Putamen (tissue), 1 donor: Measurements from ENCODE around the gene SH2D7.

Source experiments
- DNase-seq: peaks from one replicate; pipeline ENCODE4 v3.0.0-alpha.2; 2016; ENCODE audit warnings: low spot score

Gene SH2D7

DNA sequence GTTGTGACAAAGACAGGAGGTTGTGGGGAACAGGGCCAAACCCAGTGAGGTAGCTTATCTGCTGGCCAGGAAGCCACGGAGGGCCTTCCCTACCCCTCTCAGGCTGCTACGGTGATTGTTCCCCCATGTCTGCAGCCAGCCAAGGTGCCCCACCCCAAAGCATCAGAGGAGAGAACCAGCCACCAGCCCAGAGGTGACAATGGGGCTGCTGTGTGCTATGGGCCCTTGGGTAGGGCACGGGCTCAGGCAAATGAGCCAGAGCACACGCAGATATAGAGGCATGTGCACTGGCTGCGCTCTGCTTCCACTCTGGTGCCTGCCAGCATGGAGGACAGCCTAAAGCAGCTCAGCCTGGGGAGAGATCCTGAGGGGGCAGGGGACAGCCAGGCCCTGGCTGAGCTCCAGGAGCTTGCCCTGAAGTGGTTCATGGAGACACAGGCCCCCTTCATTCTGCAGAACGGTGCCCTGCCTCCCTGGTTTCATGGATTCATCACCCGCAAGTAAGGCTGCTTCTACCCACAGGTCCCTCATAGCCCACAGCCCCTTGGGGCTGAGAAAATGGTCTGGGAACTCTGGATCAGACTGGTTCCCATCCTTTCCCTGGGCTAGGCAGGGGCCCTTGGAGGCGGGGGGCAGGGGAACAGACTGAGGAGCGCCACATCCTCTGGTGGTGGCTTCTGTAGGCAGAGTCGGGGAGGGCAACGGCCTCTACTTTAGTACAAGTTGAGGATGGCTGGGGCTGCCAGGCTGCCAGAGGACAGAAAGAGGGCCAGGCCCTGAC lies at the start of gene SH2D7:
TSS of gene SH2D7 (plus strand) at position 301 of the 781 bp plus-strand sequence. CDS start at position 325, 24 bp downstream.
- DNase-seq, result no peak

- DNase-seq, result no peak
Observed at GRCh38 chr15:78044407-78045155, 47.8 kb upstream of the SH2D7 start.

- no peak for DNase-seq
Observed at GRCh38 chr15:78045189-78045588, 47.2 kb upstream of the SH2D7 start.

GRCh38 chr15:78046796-78047341 lies 45.5 kb upstream of the SH2D7 start:
- DNase-seq, result no peak

DNA sequence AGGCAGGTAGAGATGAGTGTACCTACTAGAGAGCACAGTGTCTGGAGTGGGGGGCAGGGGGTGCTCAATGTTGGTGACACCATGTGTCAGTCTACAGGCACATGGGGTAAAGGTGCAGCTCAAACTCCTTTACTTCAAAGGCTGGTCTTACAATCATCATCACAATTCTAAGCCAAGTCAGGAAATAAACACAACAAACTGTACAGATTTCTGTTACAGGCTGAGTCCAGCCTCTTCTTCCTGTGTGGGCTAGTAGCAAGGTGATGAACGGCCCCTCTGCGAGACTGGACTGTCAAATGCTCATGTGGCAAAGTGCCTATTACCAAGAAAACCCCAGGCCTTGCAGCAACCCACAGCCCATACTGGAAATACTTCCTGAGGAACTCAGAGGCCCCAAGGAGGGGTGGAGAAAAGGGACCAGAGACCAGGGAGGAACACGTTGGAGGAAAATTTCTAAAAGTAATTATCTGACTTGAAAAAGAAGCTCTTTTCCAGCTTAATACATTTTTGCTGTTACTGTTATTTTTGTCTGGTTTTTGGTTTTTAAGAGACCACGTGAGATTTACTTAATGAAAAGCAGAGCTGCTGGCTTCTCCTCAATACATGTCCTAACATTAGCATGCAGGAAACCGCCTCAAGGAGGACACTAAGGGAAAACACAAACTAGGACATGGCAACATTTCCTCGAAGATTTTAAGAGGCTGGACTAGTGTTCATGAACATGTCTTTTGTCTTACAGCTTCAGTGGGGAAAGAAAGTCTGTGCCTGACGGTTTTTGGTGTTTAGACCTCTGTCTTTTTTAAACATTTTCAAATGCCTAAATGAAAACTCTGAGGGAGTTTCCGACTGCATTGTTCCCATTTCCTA lies 44.4 kb upstream of the SH2D7 start:
- DNase-seq, result no peak

GRCh38 chr15:78048628-78048920 lies 43.8 kb upstream of the SH2D7 start:
- DNase-seq, result no peak

DNA sequence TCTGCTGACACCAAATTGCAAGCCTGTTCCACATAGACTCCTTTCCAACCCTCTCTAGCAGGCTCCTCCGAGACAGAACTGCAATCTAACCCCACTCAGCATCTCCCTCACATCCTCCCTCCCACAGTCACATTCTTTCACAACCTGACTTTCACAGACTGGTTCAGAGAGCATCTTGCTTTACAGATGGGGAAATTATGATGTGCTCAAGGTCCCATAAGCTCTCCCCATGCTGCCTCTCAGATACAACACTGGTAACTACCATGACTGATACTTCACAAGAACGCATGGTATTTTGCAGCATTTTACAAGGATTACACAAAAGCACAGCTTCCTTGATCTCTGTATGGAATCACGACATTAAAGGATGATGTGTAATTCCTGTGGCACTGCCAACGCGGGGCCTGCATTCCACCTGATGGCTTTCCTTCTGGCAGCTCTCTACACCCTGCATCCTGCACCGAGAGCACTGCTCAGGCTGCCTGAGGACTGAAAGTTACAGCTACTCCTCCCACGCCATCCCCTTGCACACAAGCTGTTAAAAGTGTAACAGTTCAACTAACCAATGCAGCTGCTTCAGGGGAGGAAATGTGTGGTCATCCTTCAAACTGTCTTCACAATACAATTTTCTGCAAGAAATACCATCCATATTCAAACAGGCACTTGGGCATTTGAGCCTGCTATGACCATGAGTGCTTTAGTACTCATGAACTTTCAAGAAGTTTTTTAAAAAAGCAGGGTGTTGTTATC lies 42.5 kb upstream of the SH2D7 start:
- DNase-seq, result peak; percentile 73

GRCh38 chr15:78050441-78050809 lies 41.9 kb upstream of the SH2D7 start:
- no peak for DNase-seq

GRCh38 chr15:78050826-78051225 lies 41.5 kb upstream of the SH2D7 start:
- no peak for DNase-seq

GRCh38 chr15:78051596-78051995 lies 40.8 kb upstream of the SH2D7 start:
- DNase-seq, result no peak

DNA sequence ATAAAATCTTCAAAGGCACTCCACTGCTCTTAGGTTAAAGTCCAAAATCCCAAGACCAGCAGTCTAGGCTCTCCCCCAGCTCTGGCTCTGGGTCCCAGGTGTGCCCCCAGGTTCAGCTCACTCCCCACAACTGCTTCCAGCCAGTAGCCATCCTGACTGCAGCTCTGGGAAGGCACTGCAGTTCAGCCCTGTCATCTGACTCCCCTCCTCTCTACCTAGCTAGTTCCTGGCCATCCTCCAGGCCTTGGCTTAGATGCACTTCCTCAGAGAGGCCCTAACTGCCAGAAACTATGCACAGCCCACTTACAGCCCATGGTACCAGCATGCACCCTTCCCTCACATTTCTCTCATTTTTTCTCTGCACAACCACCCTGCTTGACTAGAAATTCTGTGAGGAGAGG lies 40.4 kb upstream of the SH2D7 start:
- DNase-seq, result no peak

- no peak for DNase-seq
Observed at GRCh38 chr15:78052545-78052944, 39.8 kb upstream of the SH2D7 start.

DNA sequence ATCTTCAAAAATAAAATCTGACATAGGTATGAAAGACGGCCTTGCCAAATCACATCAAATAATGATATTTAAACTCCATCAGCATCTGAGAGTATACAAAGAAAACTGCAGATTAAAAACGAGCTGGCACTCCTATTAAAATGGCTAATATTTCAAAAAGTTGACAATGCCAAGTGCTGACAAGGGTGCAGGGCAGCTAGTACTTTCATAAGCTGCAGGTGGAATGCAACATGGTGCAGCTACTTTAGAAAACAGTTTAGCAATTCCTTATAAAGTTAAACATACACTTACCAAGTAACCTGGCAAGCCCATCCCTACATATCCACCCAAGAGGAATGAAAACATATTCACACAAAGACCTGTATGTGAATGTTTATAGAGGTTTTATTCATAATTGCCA lies 37.8 kb upstream of the SH2D7 start:
- no peak for DNase-seq

- DNase-seq, result no peak
Observed at GRCh38 chr15:78054966-78055365, 37.4 kb upstream of the SH2D7 start.

- DNase-seq, result no peak
Observed at GRCh38 chr15:78055919-78056713, 36.2 kb upstream of the SH2D7 start.

- DNase-seq, result no peak
Observed at GRCh38 chr15:78056714-78057269, 35.6 kb upstream of the SH2D7 start.

DNA sequence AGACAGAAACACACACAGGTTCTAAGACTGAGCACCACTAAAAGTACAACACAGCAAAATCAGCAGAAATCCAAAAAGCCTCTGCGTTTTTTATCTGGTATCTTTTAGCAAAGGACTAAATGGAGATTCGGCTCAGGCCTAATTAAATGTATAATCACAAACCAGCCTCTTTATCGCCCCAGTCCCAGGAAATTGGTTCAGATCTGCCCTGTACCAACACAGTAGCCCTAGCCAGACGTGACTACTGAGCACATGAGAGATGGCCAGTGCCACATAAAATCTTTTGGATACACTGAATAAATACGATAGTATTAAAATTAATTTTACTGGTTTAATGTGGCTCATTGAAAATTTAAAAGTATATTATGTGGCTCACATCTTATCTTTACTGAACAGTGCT lies 34.6 kb upstream of the SH2D7 start:
- DNase-seq, result no peak

DNA sequence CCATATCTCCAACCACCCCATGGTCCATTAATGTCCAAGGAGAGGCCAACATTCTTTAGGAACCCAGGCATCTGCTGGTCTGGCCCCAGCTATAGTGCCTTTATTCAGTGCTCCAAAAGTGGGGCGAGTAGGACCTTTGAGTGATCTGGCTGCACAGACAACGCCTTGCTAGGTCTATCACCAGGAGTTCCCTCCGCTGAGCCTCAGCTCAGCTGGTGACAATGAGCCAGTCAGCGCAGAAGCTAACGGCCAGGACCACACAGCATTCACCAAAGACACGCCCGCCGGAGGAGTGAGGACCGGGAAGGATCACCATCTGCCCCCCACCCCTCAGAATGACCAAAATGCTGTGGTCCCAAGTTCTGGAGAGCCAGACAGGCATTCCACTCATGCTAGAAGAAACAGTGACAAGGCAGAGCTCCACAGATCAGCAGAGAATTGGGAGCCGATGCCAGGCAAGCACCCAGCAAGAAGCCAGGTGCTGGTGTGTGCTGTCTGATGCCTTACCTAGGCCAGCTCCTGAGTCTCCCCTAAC lies 33.9 kb upstream of the SH2D7 start:
- DNase-seq, result no peak

DNA sequence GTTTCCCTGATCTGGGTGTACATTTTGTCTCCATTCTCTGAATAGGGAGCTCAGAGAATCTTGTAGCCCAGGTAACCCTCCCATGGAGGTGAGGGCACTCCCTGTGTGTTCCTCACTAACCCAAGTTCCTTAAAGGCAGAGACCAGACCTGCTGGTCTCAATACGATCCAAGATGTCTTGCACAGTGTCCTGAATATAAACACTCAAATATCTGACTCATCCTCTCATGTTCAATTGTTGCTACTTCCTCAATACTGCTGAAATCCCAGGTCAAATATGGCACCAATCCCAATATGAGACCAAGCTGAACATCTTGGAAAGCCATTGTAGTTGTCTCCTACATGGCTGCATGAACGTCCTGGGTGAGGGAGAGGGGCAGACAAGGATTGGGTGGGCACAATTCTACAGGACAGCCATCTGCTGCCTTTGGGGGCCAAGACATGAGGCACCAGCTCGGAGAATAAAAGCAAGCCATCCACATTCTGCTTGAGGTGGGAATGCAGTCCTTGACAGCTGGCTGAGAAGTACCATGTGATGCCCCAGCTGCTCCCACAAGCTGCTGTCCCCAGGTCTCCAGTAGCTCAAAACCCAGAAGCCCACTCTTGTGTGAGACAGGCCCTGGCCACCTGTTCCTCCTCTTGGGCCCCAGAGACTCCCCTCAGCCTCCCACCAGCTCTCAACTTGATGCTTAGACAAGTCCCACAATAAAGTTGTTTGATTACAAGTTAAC lies 33.1 kb upstream of the SH2D7 start:
- no peak for DNase-seq

DNA sequence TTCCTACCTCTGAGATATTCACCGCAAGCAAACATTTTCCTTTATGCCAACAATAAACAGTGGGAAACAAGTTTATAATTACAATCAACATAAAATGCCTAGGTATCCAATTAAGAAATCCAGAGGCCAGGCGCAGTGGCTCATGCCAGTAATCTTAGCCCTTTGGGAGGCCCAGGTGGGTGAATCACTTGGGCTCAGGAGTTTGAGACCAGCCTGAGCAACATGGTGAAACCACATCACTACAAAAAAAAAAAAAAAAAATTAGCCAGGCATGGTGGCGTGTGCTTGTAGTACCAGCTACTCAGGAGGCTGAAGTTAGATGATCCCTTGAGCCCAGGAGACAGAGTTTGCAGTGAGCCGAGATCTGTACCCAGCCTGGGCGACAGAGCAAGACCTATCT lies 32.1 kb upstream of the SH2D7 start:
- DNase-seq, result no peak
